ENCODE results near the gene DNAI7.

DNAI7 gene

GRCh38 chr12:25182765-25183164 lies 12.2 kb downstream of the DNAI7 start:
- DNase-seq (ENCODE audit: low spot score) = no peak

GRCh38 chr12:25162866-25163265 lies 32.1 kb downstream of the DNAI7 start:
- no peak for DNase-seq (ENCODE audit: low spot score)

- DNase-seq (ENCODE audit: low spot score) = no peak
These were observed 38.9 kb downstream of the DNAI7 start for GRCh38 chr12:25156061-25156460.

- peak; percentile 40 for DNase-seq (ENCODE audit: low spot score)
These were observed 39.9 kb downstream of the DNAI7 start for GRCh38 chr12:25155022-25155576.

GRCh38 chr12:25152055-25152454 lies 42.9 kb downstream of the DNAI7 start:
- DNase-seq (ENCODE audit: low spot score) = no peak

GRCh38 chr12:25151476-25151875 lies 43.5 kb downstream of the DNAI7 start:
- no peak for DNase-seq (ENCODE audit: low spot score)

GRCh38 chr12:25146686-25147085 lies 48.3 kb downstream of the DNAI7 start:
- DNase-seq (ENCODE audit: low spot score) = no peak

GRCh38 chr12:25135531-25136154 lies 59.3 kb downstream of the DNAI7 start:
- peak; percentile 11 for DNase-seq (ENCODE audit: low spot score)

GRCh38 chr12:25131270-25131669 lies 63.7 kb downstream of the DNAI7 start:
- DNase-seq (ENCODE audit: low spot score) = no peak

- peak; percentile 63 for DNase-seq (ENCODE audit: low spot score)
These were observed 64.2 kb downstream of the DNAI7 start for GRCh38 chr12:25130741-25131188.

GRCh38 chr12:25126746-25127145 lies 68.2 kb downstream of the DNAI7 start:
- no peak for DNase-seq (ENCODE audit: low spot score)

- no peak for DNase-seq (ENCODE audit: low spot score)
These were observed 68.9 kb downstream of the DNAI7 start for GRCh38 chr12:25126101-25126500.

GRCh38 chr12:25124493-25124892 lies 70.5 kb downstream of the DNAI7 start:
- DNase-seq (ENCODE audit: low spot score) = no peak

GRCh38 chr12:25123126-25123525 lies 71.8 kb downstream of the DNAI7 start:
- no peak for DNase-seq (ENCODE audit: low spot score)

- DNase-seq (ENCODE audit: low spot score) = no peak
These were observed 73.0 kb downstream of the DNAI7 start for GRCh38 chr12:25121916-25122315.

GRCh38 chr12:25121110-25121509 lies 73.8 kb downstream of the DNAI7 start:
- no peak for DNase-seq (ENCODE audit: low spot score)

GRCh38 chr12:25119020-25119419 lies 75.9 kb downstream of the DNAI7 start:
- DNase-seq (ENCODE audit: low spot score) = no peak

- no peak for DNase-seq (ENCODE audit: low spot score)
These were observed 79.3 kb downstream of the DNAI7 start for GRCh38 chr12:25115677-25116076.

GRCh38 chr12:25113651-25114050 lies 81.3 kb downstream of the DNAI7 start:
- no peak for DNase-seq (ENCODE audit: low spot score)

GRCh38 chr12:25110260-25110659 lies 84.7 kb downstream of the DNAI7 start:
- no peak for DNase-seq (ENCODE audit: low spot score)

GRCh38 chr12:25107920-25108319 lies 87.0 kb downstream of the DNAI7 start:
- no peak for DNase-seq (ENCODE audit: low spot score)

GRCh38 chr12:25106818-25107217 lies 88.1 kb downstream of the DNAI7 start:
- no peak for DNase-seq (ENCODE audit: low spot score)

GRCh38 chr12:25102402-25102801 lies 92.6 kb downstream of the DNAI7 start:
- no peak for DNase-seq (ENCODE audit: low spot score)

- no peak for DNase-seq (ENCODE audit: low spot score)
These were observed 93.9 kb downstream of the DNAI7 start for GRCh38 chr12:25101092-25101445.

Data from hematopoietic multipotent progenitor cell treated with erythropoietin and hydrocortisone succinate and interleukin-3 and kit ligand, for 15 days (in vitro differentiated cells).